MM.1S (cell line): ENCODE results near the gene FGGY.

Source experiments
- CTCF ChIP-seq: fragments of 300-600 bp; sonication (generic); IDR thresholded peaks from 2 replicates; pipeline ENCODE4 v1.5.1; 2016; ENCODE audit warnings: antibody characterized with exemption, low read length, mixed read lengths
- EZH2 ChIP-seq: fragments of 300-600 bp; sonication (generic); optimal IDR thresholded peaks from 2 replicates; pipeline ENCODE3; 2017; ENCODE audit warnings: low read depth, mild to moderate bottlenecking, antibody characterized with exemption, low read length, mixed read lengths
- EZH2phosphoT487 ChIP-seq: fragments of 300-600 bp; sonication (generic); IDR thresholded peaks from 2 replicates; pipeline ENCODE4 v1.6.1; 2018; ENCODE audit warnings: antibody characterized with exemption, low read length

GRCh38 chr1:59438058-59438560, 141.2 kb downstream of the FGGY start:
- TF ChIP-seq CTCF (no peak), EZH2 (no peak), EZH2phosphoT487 (no peak)
